ENCODE measurements around the gene PDE4D.

DNA sequence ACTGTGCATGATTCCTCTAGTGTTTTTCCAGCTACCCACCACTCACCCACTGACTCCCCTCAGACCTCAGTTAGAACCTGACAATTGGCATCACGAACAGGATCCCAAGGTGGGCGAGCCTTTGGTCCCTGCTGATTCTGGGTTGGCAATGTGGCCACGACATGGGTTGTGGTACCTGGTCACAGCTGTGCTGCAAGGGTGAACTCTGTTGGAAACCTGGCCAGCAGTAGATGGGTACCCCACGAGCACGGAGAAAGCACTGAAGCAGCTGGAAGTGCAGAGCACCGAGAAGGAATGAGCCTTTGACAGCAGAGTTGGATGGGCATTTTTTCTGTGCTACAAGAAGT is 180.1 kb downstream of the PDE4D start:
- no peak for TF ChIP-seq CTCF (conservative IDR thresholded peaks at IDR 0.05; ENCODE audit: low read depth, low read length)
- TF ChIP-seq EZH2 (IDR thresholded peaks at IDR 0.05; ENCODE audit: borderline replicate concordance, low read depth, low read length, poor library complexity, severe bottlenecking): no peak
